ENCODE results near the gene CPT2. TPM values are rescaled to one million over a fixed set of nuclear protein-coding genes. Genes with fewer than 3 reads are reported as not detected.

The CPT2 gene
- total RNA-seq, 1 donor = 14.7 TPM

DNA sequence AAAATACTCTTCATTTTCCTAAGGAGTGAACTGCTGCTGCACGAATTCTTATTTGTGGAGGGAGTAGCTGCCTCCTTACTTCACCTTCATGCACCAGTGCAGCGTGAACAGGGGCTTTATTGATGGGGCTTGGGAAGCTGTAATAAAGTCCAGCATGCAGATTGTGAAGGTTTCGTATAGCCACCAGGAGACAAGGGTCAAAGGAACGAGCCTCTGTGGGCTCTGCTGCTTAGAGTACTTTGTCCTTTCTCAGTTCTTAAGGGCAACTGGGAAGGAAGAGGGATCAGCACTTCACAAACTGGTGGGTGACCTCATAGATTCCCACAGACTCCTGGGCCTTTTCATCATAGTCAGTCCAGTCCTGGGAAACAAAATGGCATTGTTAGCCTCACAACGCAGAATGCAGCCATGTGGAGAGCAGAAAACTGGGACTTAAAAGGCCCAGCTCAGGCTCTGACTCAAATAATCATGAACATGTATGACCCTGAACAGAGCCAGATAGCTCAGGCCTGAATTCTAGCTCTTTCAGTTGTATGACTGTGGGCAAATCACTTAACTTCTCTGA is 17.8 kb downstream of the CPT2 start:
- DNase-seq (ENCODE audit: low read depth) = no peak
- TF ChIP-seq CTCF (IDR thresholded peaks at IDR 0.05; ENCODE audit: insufficient read depth, low read length) = no peak

GRCh38 chr1:53218201-53218600 is 21.6 kb downstream of the CPT2 start:
- no peak for TF ChIP-seq CTCF (IDR thresholded peaks at IDR 0.05; ENCODE audit: insufficient read depth, low read length)
- H3K4me3 ChIP-seq (ENCODE audit: low read depth, low read length) = no peak overlapping the region
- DNase-seq (ENCODE audit: low read depth) = no peak

More for the DNA sequence above, 17.8 kb downstream of the CPT2 start:
- no peak overlapping the region for H3K4me3 ChIP-seq (ENCODE audit: low read depth, low read length)

DNA sequence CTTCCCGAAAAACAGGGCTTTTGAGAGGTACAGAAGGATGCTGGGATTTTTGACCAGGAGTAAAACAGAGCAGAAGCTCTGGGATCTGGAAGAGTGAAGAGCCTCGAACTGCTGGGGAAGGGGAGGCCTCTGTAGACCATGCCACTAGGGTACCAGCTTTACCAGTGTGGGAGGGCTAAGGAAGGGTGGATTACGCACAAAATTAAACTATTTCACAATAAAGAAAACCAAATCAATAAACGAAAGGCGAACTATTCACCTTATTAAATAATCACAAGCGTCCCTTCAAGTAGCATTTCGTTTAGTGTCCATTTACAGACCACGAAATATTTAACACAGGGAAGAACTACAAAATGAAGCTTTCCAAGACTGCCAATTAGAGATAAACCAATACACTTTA is 23.1 kb downstream of the CPT2 start:
- TF ChIP-seq CTCF (IDR thresholded peaks at IDR 0.05; ENCODE audit: insufficient read depth, low read length) = no peak
- DNase-seq (ENCODE audit: low read depth) = peak; percentile 3
- peak overlapping the region; percentile 97 for H3K4me3 ChIP-seq (ENCODE audit: low read depth, low read length)

- DNase-seq (ENCODE audit: low read depth) = peak; percentile 87
- TF ChIP-seq CTCF (IDR thresholded peaks at IDR 0.05; ENCODE audit: insufficient read depth, low read length) = no peak
- H3K4me3 ChIP-seq (ENCODE audit: low read depth, low read length) = peak within 1 kb of the TSS; percentile 97
Measured at GRCh38 chr1:53220171-53220961, 23.7 kb downstream of the CPT2 start, which contains the start of gene CZIB. CZIB (minus strand) TSS chr1:53220634; CDS start chr1:53220575, 59 bp downstream.

GRCh38 chr1:53220962-53221286 is 24.3 kb downstream of the CPT2 start:
- no peak for TF ChIP-seq CTCF (IDR thresholded peaks at IDR 0.05; ENCODE audit: insufficient read depth, low read length)
- H3K4me3 ChIP-seq (ENCODE audit: low read depth, low read length) = peak overlapping the region; percentile 97
- no peak for DNase-seq (ENCODE audit: low read depth)

GRCh38 chr1:53237638-53238037 is 41.0 kb downstream of the CPT2 start:
- peak overlapping the region; percentile 100 for H3K4me3 ChIP-seq (ENCODE audit: low read depth, low read length)
- TF ChIP-seq CTCF (IDR thresholded peaks at IDR 0.05; ENCODE audit: insufficient read depth, low read length) = no peak
- no peak for DNase-seq (ENCODE audit: low read depth)
